BE2C (cell line): ENCODE measurements around the gene PCDH15.

Experiments used
- DNase-seq: peaks from one replicate; pipeline ENCODE4 v3.0.0-alpha.2; 2020
- H3K27me3 ChIP-seq: fragments of 250-450 bp; sonication (Bioruptor Pico); 2 replicates; pipeline ENCODE4 v1.5.1; 2020; ENCODE audit warnings: mild to moderate bottlenecking
- H3K36me3 ChIP-seq: fragments of 250-450 bp; sonication (Bioruptor Pico); 2 replicates; pipeline ENCODE4 v1.5.1; 2020; ENCODE audit warnings: mild to moderate bottlenecking
- H3K4me1 ChIP-seq: fragments of 250-450 bp; sonication (Bioruptor Pico); 2 replicates; pipeline ENCODE4 v1.5.1; 2020
- H3K4me3 ChIP-seq: 2 replicates; pipeline ENCODE4 v1.5.1; 2011; ENCODE audit warnings: low read depth, low read length
- H3K9me3 ChIP-seq: fragments of 250-450 bp; sonication (Bioruptor Pico); 2 replicates; pipeline ENCODE4 v1.5.1; 2020
- CTCF ChIP-seq: IDR thresholded peaks from 2 replicates; pipeline ENCODE4 v1.5.1; 2012; ENCODE audit warnings: mild to moderate bottlenecking, low read depth, low read length

The PCDH15 gene

GRCh38 chr10:54363390-54363789 lies 437.6 kb downstream of the PCDH15 start:
- Histone ChIP-seq H3K4me1 (peaks cover 9% of the 10 kb centered on the region), H3K4me3 (no peak overlapping the region), H3K9me3 (no peaks in the 10 kb centered on the region), H3K27me3 (no peaks in the 10 kb centered on the region), H3K36me3 (no peaks in the 10 kb centered on the region)
- DNase-seq: no peak
- TF ChIP-seq CTCF: no peak

GRCh38 chr10:54342058-54342457 lies 459.0 kb downstream of the PCDH15 start:
- no peaks in the 10 kb centered on the region for H3K4me1 ChIP-seq
- no peak overlapping the region for H3K4me3 ChIP-seq
- DNase-seq: no peak
- no peaks in the 10 kb centered on the region for H3K27me3 ChIP-seq
- H3K9me3 ChIP-seq: no peaks in the 10 kb centered on the region
- H3K36me3 ChIP-seq: no peaks in the 10 kb centered on the region
- TF ChIP-seq CTCF: no peak

GRCh38 chr10:54335296-54335695 lies 465.7 kb downstream of the PCDH15 start:
- peaks cover 4% of the 10 kb centered on the region; the same call in 1 of the 2 replicates for H3K4me1 ChIP-seq
- no peak for DNase-seq
- no peaks in the 10 kb centered on the region for H3K27me3 ChIP-seq
- TF ChIP-seq CTCF: no peak
- no peak overlapping the region for H3K4me3 ChIP-seq
- no peaks in the 10 kb centered on the region for H3K36me3 ChIP-seq
- no peaks in the 10 kb centered on the region for H3K9me3 ChIP-seq

GRCh38 chr10:54319341-54319740 lies 481.7 kb downstream of the PCDH15 start:
- H3K4me3 ChIP-seq: no peak overlapping the region

GRCh38 chr10:54318470-54318869 lies 482.6 kb downstream of the PCDH15 start:
- H3K4me1 ChIP-seq: no peaks in the 10 kb centered on the region
- H3K4me3 ChIP-seq: no peak overlapping the region
- TF ChIP-seq CTCF: no peak
- no peaks in the 10 kb centered on the region for H3K27me3 ChIP-seq
- DNase-seq: no peak
- H3K9me3 ChIP-seq: peaks cover 2% of the 10 kb centered on the region; the same call in 1 of the 2 replicates
- H3K36me3 ChIP-seq: no peaks in the 10 kb centered on the region

More at GRCh38 chr10:54319341-54319740, 481.7 kb downstream of the PCDH15 start:
- Histone ChIP-seq H3K27me3 (no peaks in the 10 kb centered on the region), H3K4me1 (no peaks in the 10 kb centered on the region), H3K36me3 (no peaks in the 10 kb centered on the region), H3K9me3 (peaks cover 2% of the 10 kb centered on the region; the same call in 1 of the 2 replicates)
- TF ChIP-seq CTCF: no peak
- no peak for DNase-seq

- DNase-seq: no peak
- no peak for TF ChIP-seq CTCF
- Histone ChIP-seq H3K27me3 (no peaks in the 10 kb centered on the region), H3K9me3 (peaks cover 2% of the 10 kb centered on the region; the same call in 1 of the 2 replicates), H3K36me3 (no peaks in the 10 kb centered on the region), H3K4me1 (no peaks in the 10 kb centered on the region), H3K4me3 (no peak overlapping the region)
Observed at GRCh38 chr10:54314430-54314829, 486.6 kb downstream of the PCDH15 start.
